H1 (cell line): ENCODE results near the gene SFRP2. TPM values are rescaled to one million over a fixed set of nuclear protein-coding genes. Genes with fewer than 3 reads are reported as not detected.

ENCODE experiments used
- CTCF ChIA-PET: fragments of 300-600 bp; sonication (Branson Sonifier 250); formaldehyde crosslinking; loops from one replicate; lab custom pipeline; 2021; ENCODE audit not compliant: partially characterized antibody; lab: Charles Lee
- POLR2A ChIA-PET: fragments of 300-600 bp; sonication (Branson Sonifier 250); formaldehyde crosslinking; loops from one replicate; lab custom pipeline; 2021; ENCODE audit warnings: inconsistent platforms; ENCODE audit not compliant: partially characterized antibody; lab: Charles Lee
- DNase-seq, 2 experiments: peaks; one replicate each; pipeline versions ENCODE4 v3.0.0 to v3.0.0-alpha.2; 2010 to 2022; ENCODE audit warnings: low spot score in 2 of 2, low read depth in 1 of 2, mixed read lengths in 1 of 2
- FAIRE-seq: peaks from 2 replicates; lab custom pipeline; 2011; peaks lifted over from hg19 to GRCh38; lab: Jason Lieb, UNC
- H2AFZ ChIP-seq: 2 replicates; pipeline ENCODE4 v1.8.1; 2012; ENCODE audit warnings: low read length, inconsistent platforms
- H2AK5ac ChIP-seq: 2 replicates; pipeline ENCODE4 v1.6.1; 2013; ENCODE audit warnings: low read depth, low read length
- H2BK120ac ChIP-seq: replicated peaks from 2 replicates; pipeline ENCODE3; 2013; ENCODE audit warnings: low read depth, low read length, inconsistent platforms
- H2BK12ac ChIP-seq: 2 replicates; pipeline ENCODE4 v1.6.1; 2013; ENCODE audit warnings: low read depth, low read length
- H2BK15ac ChIP-seq: 2 replicates; pipeline ENCODE4 v1.6.1; 2013; ENCODE audit warnings: low read length
- H2BK20ac ChIP-seq: 2 replicates; pipeline ENCODE4 v1.6.1; 2013; ENCODE audit warnings: low read length
- H2BK5ac ChIP-seq: 2 replicates; pipeline ENCODE4 v1.6.1; 2013; ENCODE audit warnings: low read depth, low read length
- H3K14ac ChIP-seq: 2 replicates; pipeline ENCODE4 v1.6.1; 2013; ENCODE audit warnings: inconsistent platforms; ENCODE audit not compliant: insufficient read length
- H3K18ac ChIP-seq: 2 replicates; pipeline ENCODE4 v1.6.1; 2013; ENCODE audit warnings: low read length; ENCODE audit errors: extremely low read depth
- H3K23ac ChIP-seq: 2 replicates; pipeline ENCODE4 v1.6.1; 2013; ENCODE audit warnings: inconsistent platforms; ENCODE audit not compliant: insufficient read length
- H3K23me2 ChIP-seq: 2 replicates; pipeline ENCODE4 v1.6.1; 2013; ENCODE audit warnings: low read depth, low read length
- H3K27ac ChIP-seq: 2 replicates; pipeline ENCODE4 v1.6.1; 2011; ENCODE audit warnings: low read depth, low read length, inconsistent platforms
- H3K27me3 ChIP-seq, 4 experiments: replicated peaks in 1 of 4; 1 replicate in 1 of 4; 2 replicates in 3 of 4; pipeline versions ENCODE4 v1.6.1 to v1.8.1; 2011 to 2013; ENCODE audit warnings: low read length in 3 of 4, mild to moderate bottlenecking in 3 of 4, inconsistent platforms in 2 of 4, mixed read lengths in 2 of 4, moderate library complexity in 1 of 4; ENCODE audit not compliant: control insufficient read depth in 3 of 4, insufficient read depth in 3 of 4; ENCODE audit errors: extremely low read depth in 1 of 4
- H3K36me3 ChIP-seq, 4 experiments: 2 replicates each; pipeline versions ENCODE4 v1.6.1 to v1.8.1; 2011 to 2013; ENCODE audit warnings: mild to moderate bottlenecking in 4 of 4, low read length in 3 of 4, moderate library complexity in 2 of 4, control low read depth in 1 of 4, inconsistent platforms in 1 of 4; ENCODE audit not compliant: insufficient read depth in 4 of 4, control insufficient read depth in 2 of 4
- H3K4ac ChIP-seq: replicated peaks from 2 replicates; pipeline ENCODE3; 2013; ENCODE audit warnings: low read length, low read depth, mixed read lengths, inconsistent platforms; ENCODE audit not compliant: insufficient read length
- H3K4me1 ChIP-seq, 4 experiments: replicated peaks in 1 of 4; 1 replicate in 1 of 4; 2 replicates in 3 of 4; pipeline versions ENCODE4 v1.6.1 to v1.8.1; 2011 to 2013; ENCODE audit warnings: low read length in 3 of 4, inconsistent platforms in 2 of 4, mixed read lengths in 1 of 4; ENCODE audit not compliant: insufficient read depth in 4 of 4, control insufficient read depth in 3 of 4
- H3K4me2 ChIP-seq, 2 experiments: 2 replicates each; pipeline versions ENCODE4 v1.6.1 to v1.8.1; 2011 to 2013; ENCODE audit warnings: low read depth in 2 of 2, low read length in 2 of 2, control low read depth in 1 of 2, inconsistent platforms in 1 of 2, mild to moderate bottlenecking in 1 of 2; ENCODE audit not compliant: insufficient read depth in 1 of 2
- H3K4me3 ChIP-seq, 4 experiments: fragments of 200-600, 300-600 bp in 1 of 4; sonication (generic), shearing (Covaris generic), sonication (Bioruptor Twin) in 1 of 4; 2 replicates each; pipeline versions ENCODE4 v1.5.1 to v1.8.1; 2011 to 2016; ENCODE audit warnings: low read length in 4 of 4, low read depth in 3 of 4, control low read depth in 2 of 4, inconsistent platforms in 2 of 4, mild to moderate bottlenecking in 2 of 4, mixed read lengths in 1 of 4, moderate library complexity in 1 of 4; ENCODE audit not compliant: insufficient read depth in 2 of 4; ENCODE audit errors: extremely low read depth in 1 of 4
- H3K56ac ChIP-seq: replicated peaks from 2 replicates; pipeline ENCODE3; 2013; ENCODE audit warnings: low read depth, mild to moderate bottlenecking, mixed read lengths, low read length, inconsistent platforms; ENCODE audit not compliant: insufficient read length
- H3K79me1 ChIP-seq: 2 replicates; pipeline ENCODE4 v1.6.1; 2013; ENCODE audit warnings: low read depth, low read length, control low read depth
- H3K79me2 ChIP-seq, 2 experiments: 2 replicates each; pipeline versions ENCODE4 v1.6.1 to v1.8.1; 2012 to 2013; ENCODE audit warnings: low read length in 2 of 2, mild to moderate bottlenecking in 2 of 2, inconsistent platforms in 1 of 2; ENCODE audit not compliant: insufficient read depth in 2 of 2, control insufficient read depth in 1 of 2
- H3K9ac ChIP-seq, 4 experiments: replicated peaks in 1 of 4; 1 replicate in 1 of 4; 2 replicates in 3 of 4; pipeline versions ENCODE4 v1.6.1 to v1.8.1; 2011 to 2013; ENCODE audit warnings: low read depth in 3 of 4, low read length in 3 of 4, control low read depth in 2 of 4, mild to moderate bottlenecking in 2 of 4, moderate library complexity in 2 of 4, inconsistent platforms in 1 of 4; ENCODE audit errors: extremely low read depth in 1 of 4
- H3K9me3 ChIP-seq, 2 experiments: 2 replicates each; pipeline versions ENCODE4 v1.6.1 to v1.8.1; 2012 to 2013; ENCODE audit warnings: mild to moderate bottlenecking in 2 of 2, moderate library complexity in 2 of 2, control low read depth in 1 of 2, inconsistent platforms in 1 of 2, low read depth in 1 of 2, low read length in 1 of 2, mixed read lengths in 1 of 2; ENCODE audit not compliant: insufficient read depth in 2 of 2
- H4K20me1 ChIP-seq, 2 experiments: replicated peaks in 1 of 2; 2 replicates each; pipeline versions ENCODE3 to v1.8.1; 2011 to 2013; ENCODE audit warnings: inconsistent platforms in 2 of 2, low read length in 2 of 2, mild to moderate bottlenecking in 1 of 2; ENCODE audit not compliant: insufficient read depth in 2 of 2, control insufficient read depth in 1 of 2
- H4K5ac ChIP-seq: 2 replicates; pipeline ENCODE4 v1.6.1; 2013; ENCODE audit warnings: low read length, low read depth, mixed read lengths, inconsistent platforms; ENCODE audit not compliant: insufficient read length
- H4K8ac ChIP-seq: 2 replicates; pipeline ENCODE4 v1.8.0; 2013; ENCODE audit warnings: mild to moderate bottlenecking, moderate library complexity, low read length, inconsistent platforms; ENCODE audit not compliant: insufficient read depth; ENCODE audit errors: extremely low read depth
- H4K91ac ChIP-seq: replicated peaks from 2 replicates; pipeline ENCODE3; 2013; ENCODE audit warnings: low read length, mixed read lengths, inconsistent platforms; ENCODE audit not compliant: insufficient read length
- CHD1 ChIP-seq: IDR thresholded peaks from 2 replicates; pipeline ENCODE4 v1.6.1; 2012; ENCODE audit warnings: low read depth, low read length, improper control_type of control experiment
- CREB1 ChIP-seq: IDR thresholded peaks from 2 replicates; pipeline ENCODE4 v1.6.1; 2012; ENCODE audit warnings: inconsistent platforms
- PHF8 ChIP-seq: fragments of 200-600 bp; sonication (generic); conservative IDR thresholded peaks from 2 replicates; pipeline ENCODE4 v1.7.1; 2012; ENCODE audit warnings: low read depth, mild to moderate bottlenecking, inconsistent platforms, low read length, moderate library complexity
- SIN3A ChIP-seq, 2 experiments: IDR thresholded peaks in 1 of 2; conservative IDR thresholded peaks in 1 of 2; 2 replicates each; pipeline ENCODE4 v1.6.1; 2011 to 2012; ENCODE audit warnings: low read length in 2 of 2, improper control_type of control experiment in 1 of 2, low read depth in 1 of 2, mild to moderate bottlenecking in 1 of 2
- WGBS, 2 experiments: shearing (Covaris generic) in 1 of 2; methylation state at CpG; one replicate each; pipeline versions ENCODE4 v1.1.6 to v1.1.7; 2013 to 2015; ENCODE audit warnings: low lambda C conversion rate in 2 of 2, mixed read lengths in 2 of 2, inconsistent platforms in 1 of 2, low coverage in 1 of 2, missing lambda C conversion rate in 1 of 2; ENCODE audit not compliant: insufficient replicate concordance in 2 of 2, insufficient coverage in 1 of 2, insufficient read length in 1 of 2; ENCODE audit errors: extremely low coverage in 1 of 2, missing lambda C conversion rate in 1 of 2; 5-methylcytosine and 5-hydroxymethylcytosine counted together
- polyA plus RNA-seq, 7 experiments: library from polyadenylated mRNA; depleted of rRNA in 3 of 7; stranded (reverse) in 5 of 7; unstranded in 2 of 7; fragments of >200 nt in 5 of 7; fragments of 200-250 nt in 2 of 7; gene quantifications; 1 replicate in 5 of 7; 2 replicates in 1 of 7; 4 replicates in 1 of 7; pipeline versions ENCODE4 v1.2.1 to v1.2.3, GENCODE V29; 2011 to 2013; ENCODE audit warnings: missing spikeins in 2 of 7, mixed read lengths in 2 of 7
- total RNA-seq: library from RNA; stranded (reverse); fragmentation: NEBNext Ultra II Directional; extraction: Animal tissue kit (Norgen Biotek cat#: 25700); gene quantifications from 2 replicates; pipeline ENCODE4 v1.2.1, GENCODE V29; 2021

Gene SFRP2
- total and polyA plus RNA-seq, 2 of the 8 experiments (the other 6 are each of a cell fraction or from before 2014, with no cell fraction given) = 108 to 342 TPM

- peak; percentile 74 for FAIRE-seq
- peaks cover 15 to 53% of the 10 kb centered on the region in 2 experiments for H3K79me2 ChIP-seq
Measured at GRCh38 chr4:153788051-153788412, 851 bp downstream of the SFRP2 start.

More at GRCh38 chr4:153788051-153788412, 851 bp downstream of the SFRP2 start:
- CTCF ChIA-PET = interaction anchor here (1.4 to 3.1 kb wide), 3 partner anchors 24 to 295 kb away, joined by 5 to 28 read pairs (median 7); no protein-coding TSS in a partner anchor
- POLR2A ChIA-PET = interaction anchor here (0.8 to 5.1 kb wide), 11 partner anchors 7 to 955 kb away, joined by 3 to 77 read pairs (median 3); no protein-coding TSS in a partner anchor
- peak overlapping the region; percentile 80 to 94 (median 94) for H3K4me3 ChIP-seq
- peaks cover 0 to 11% (median 8%) of the 10 kb centered on the region in 4 experiments; a peak in 5 of 7 replicates for H3K27me3 ChIP-seq
- H2AK5ac ChIP-seq = peak overlapping the region; percentile 94; the same call in 1 of the 2 replicates
- H2BK12ac ChIP-seq = peak overlapping the region; percentile 96
- peak overlapping the region; percentile 85 to 96 for H3K4me2 ChIP-seq
- peaks cover 32% of the 10 kb centered on the region for H3K23me2 ChIP-seq
- peaks cover 3 to 27% (median 16%) of the 10 kb centered on the region in 4 experiments for H3K36me3 ChIP-seq
- H3K56ac ChIP-seq = peak overlapping the region; percentile 90
- peak overlapping the region; percentile 96 for H4K91ac ChIP-seq
- peak overlapping the region; percentile 3 for H2BK120ac ChIP-seq
- H3K79me1 ChIP-seq = peaks cover 4% of the 10 kb centered on the region; the same call in 1 of the 2 replicates
- H3K27ac ChIP-seq = peak overlapping the region; percentile 89
- H3K23ac ChIP-seq = no peak overlapping the region
- peaks cover 0 to 17% (median 13%) of the 10 kb centered on the region in 4 experiments; a peak in 6 of 7 replicates for H3K4me1 ChIP-seq
- WGBS, 2 experiments = 1% methylated on average over 15 of the region's 15 CpGs; no CpG with 5 or more reads in 1 of the 2 experiments
- no peak overlapping the region for H2BK20ac ChIP-seq
- H3K14ac ChIP-seq = no peak overlapping the region
- H2BK5ac ChIP-seq = peak overlapping the region; percentile 97
- H2AFZ ChIP-seq = no peak overlapping the region
- DNase-seq = peak in 1 of 2 experiments; percentile 61
- H2BK15ac ChIP-seq = peak overlapping the region; percentile 72; the same call in 1 of the 2 replicates
- H3K18ac ChIP-seq = peak overlapping the region; percentile 99
- peak overlapping the region; percentile 30 for H4K5ac ChIP-seq
- peak overlapping the region; percentile 83; the same call in 1 of the 2 replicates for H4K8ac ChIP-seq
- TF ChIP-seq CREB1 (no peak), SIN3A (conservative IDR thresholded peaks at IDR 0.05 in 1 of 2, IDR thresholded peaks at IDR 0.05 in 1 of 2; ENCODE audit: low read depth in 1 of 2, low read length in 2 of 2) (peak in 1 of 2 experiments; percentile 57; a peak in 1 of 4 replicates), CHD1 (0 out of 2 replicates have a peak, but pooled peaks have one; percentile 54), PHF8 (0 out of 2 replicates have a peak, but pooled peaks have one; percentile 2)
- H3K9ac ChIP-seq = peak overlapping the region; percentile 82 to 90 (median 88)
- H4K20me1 ChIP-seq = peaks cover 3 to 16% of the 10 kb centered on the region in 2 experiments
- H3K9me3 ChIP-seq = no peaks in the 10 kb centered on the region
- peak overlapping the region; percentile 97 for H3K4ac ChIP-seq
